Karpas-422 (cell line): Measurements from ENCODE around the gene NR6A1. TPM values are rescaled to one million over a fixed set of nuclear protein-coding genes. Genes with fewer than 3 reads are reported as not detected.

Experiments used
- DNase-seq: peaks from one replicate; pipeline ENCODE4 v3.0.0-alpha.2; 2015
- H2AFZ ChIP-seq: fragments of 200-600 bp; sonication (generic); 2 replicates; pipeline ENCODE4 v1.6.1; 2014; ENCODE audit warnings: antibody characterized with exemption, low read length, mixed read lengths
- H3K27ac ChIP-seq: fragments of 200-600 bp; sonication (generic); 2 replicates; pipeline ENCODE4 v1.5.1; 2014; ENCODE audit warnings: mild to moderate bottlenecking, low read length, moderate library complexity
- H3K27me3 ChIP-seq: fragments of 200-600 bp; sonication (generic); 2 replicates; pipeline ENCODE4 v1.6.1; 2014; ENCODE audit warnings: low read length, mixed read lengths
- H3K36me3 ChIP-seq: fragments of 200-600 bp; sonication (generic); 2 replicates; pipeline ENCODE4 v1.6.1; 2014; ENCODE audit warnings: low read length, mixed read lengths; ENCODE audit not compliant: insufficient read depth
- H3K4me1 ChIP-seq: fragments of 200-600 bp; sonication (generic); 2 replicates; pipeline ENCODE4 v1.6.1; 2014; ENCODE audit warnings: mild to moderate bottlenecking, low read length, mixed read lengths
- H3K4me2 ChIP-seq: fragments of 200-600 bp; sonication (generic); 2 replicates; pipeline ENCODE4 v1.6.1; 2014; ENCODE audit warnings: low read length, low read depth, mild to moderate bottlenecking; ENCODE audit not compliant: poor library complexity, severe bottlenecking
- H3K4me3 ChIP-seq: fragments of 200-600 bp; sonication (generic); 2 replicates; pipeline ENCODE4 v1.5.1; 2014; ENCODE audit warnings: mild to moderate bottlenecking, antibody characterized with exemption, low read length, mixed read lengths
- H3K79me2 ChIP-seq: fragments of 200-600 bp; sonication (generic); 2 replicates; pipeline ENCODE4 v1.6.1; 2014; ENCODE audit warnings: mild to moderate bottlenecking, low read length, mixed read lengths
- H3K9ac ChIP-seq: fragments of 200-600 bp; sonication (generic); 2 replicates; pipeline ENCODE4 v1.6.0; 2014; ENCODE audit warnings: low read length
- H3K9me2 ChIP-seq: fragments of 200-600 bp; sonication (generic), shearing (Covaris generic); replicated peaks from 2 replicates; pipeline ENCODE4 v1.6.0; 2014; ENCODE audit warnings: mild to moderate bottlenecking, low read length, moderate library complexity; ENCODE audit not compliant: insufficient read depth
- H3K9me3 ChIP-seq: fragments of 300-700, 200-600 bp; sonication (generic); 2 replicates; pipeline ENCODE4 v1.6.1; 2014; ENCODE audit warnings: low read length, mixed read lengths
- H4K20me1 ChIP-seq: fragments of 200-600 bp; sonication (generic); 2 replicates; pipeline ENCODE4 v1.6.1; 2014; ENCODE audit warnings: mild to moderate bottlenecking, antibody characterized with exemption, low read length, low read depth; ENCODE audit not compliant: insufficient read depth
- total RNA-seq: library from RNA; depleted of rRNA; stranded (reverse); fragments of >200 nt; shearing (Covaris generic); gene quantifications from 2 replicates; pipeline ENCODE4 v1.2.3, GENCODE V29; 2014; ENCODE audit warnings: low replicate concordance

The NR6A1 gene
- total RNA-seq, 1 experiment from 2014 or later, result 3.1 TPM

GRCh38 chr9:124716808-124717207, 54.3 kb downstream of the NR6A1 start:
- no peak overlapping the region for H3K9ac ChIP-seq
- H4K20me1 ChIP-seq, result 0 out of 2 replicates have a peak, but pooled peaks cover 8% of the 10 kb centered on the region
- H3K9me2 ChIP-seq, result no peaks in the 10 kb centered on the region
- no peak overlapping the region for H2AFZ ChIP-seq
- no peaks in the 10 kb centered on the region for H3K4me1 ChIP-seq
- H3K4me3 ChIP-seq, result no peak overlapping the region
- H3K27ac ChIP-seq, result no peak overlapping the region
- no peak for DNase-seq
- H3K4me2 ChIP-seq, result no peak overlapping the region
- no peaks in the 10 kb centered on the region for H3K36me3 ChIP-seq
- no peaks in the 10 kb centered on the region for H3K9me3 ChIP-seq
- no peaks in the 10 kb centered on the region for H3K79me2 ChIP-seq
- H3K27me3 ChIP-seq, result no peaks in the 10 kb centered on the region

GRCh38 chr9:124710766-124711165, 60.3 kb downstream of the NR6A1 start:
- Histone ChIP-seq H3K27me3 (no peaks in the 10 kb centered on the region), H3K4me1 (no peaks in the 10 kb centered on the region), H3K9ac (no peak overlapping the region), H3K36me3 (no peaks in the 10 kb centered on the region), H3K4me3 (no peak overlapping the region), H3K9me2 (no peaks in the 10 kb centered on the region), H3K9me3 (no peaks in the 10 kb centered on the region), H3K27ac (no peak overlapping the region), H3K79me2 (no peaks in the 10 kb centered on the region), H2AFZ (no peak overlapping the region), H3K4me2 (no peak overlapping the region), H4K20me1 (peaks cover 20% of the 10 kb centered on the region)
- no peak for DNase-seq

GRCh38 chr9:124709292-124709690, 61.8 kb downstream of the NR6A1 start:
- H3K9ac ChIP-seq, result no peak overlapping the region
- no peaks in the 10 kb centered on the region for H3K36me3 ChIP-seq

GRCh38 chr9:124708633-124709291, 62.3 kb downstream of the NR6A1 start:
- Histone ChIP-seq H2AFZ (no peak overlapping the region), H3K9me3 (no peaks in the 10 kb centered on the region), H3K27ac (no peak overlapping the region), H4K20me1 (peaks cover 20% of the 10 kb centered on the region), H3K4me2 (no peak overlapping the region), H3K79me2 (no peaks in the 10 kb centered on the region), H3K4me1 (no peaks in the 10 kb centered on the region), H3K9me2 (no peaks in the 10 kb centered on the region), H3K4me3 (no peak overlapping the region), H3K27me3 (no peaks in the 10 kb centered on the region), H3K9ac (no peak overlapping the region), H3K36me3 (no peaks in the 10 kb centered on the region)
- no peak for DNase-seq

More at GRCh38 chr9:124709292-124709690, 61.8 kb downstream of the NR6A1 start:
- no peak overlapping the region for H3K4me2 ChIP-seq
- no peaks in the 10 kb centered on the region for H3K79me2 ChIP-seq
- no peaks in the 10 kb centered on the region for H3K27me3 ChIP-seq
- H3K4me1 ChIP-seq, result no peaks in the 10 kb centered on the region
- DNase-seq, result no peak
- H2AFZ ChIP-seq, result no peak overlapping the region
- H4K20me1 ChIP-seq, result peaks cover 20% of the 10 kb centered on the region
- no peaks in the 10 kb centered on the region for H3K9me3 ChIP-seq
- no peak overlapping the region for H3K4me3 ChIP-seq
- no peak overlapping the region for H3K27ac ChIP-seq
- H3K9me2 ChIP-seq, result no peaks in the 10 kb centered on the region

GRCh38 chr9:124708074-124708473, 63.0 kb downstream of the NR6A1 start:
- Histone ChIP-seq H3K9me2 (no peaks in the 10 kb centered on the region), H4K20me1 (peaks cover 17% of the 10 kb centered on the region)

DNA sequence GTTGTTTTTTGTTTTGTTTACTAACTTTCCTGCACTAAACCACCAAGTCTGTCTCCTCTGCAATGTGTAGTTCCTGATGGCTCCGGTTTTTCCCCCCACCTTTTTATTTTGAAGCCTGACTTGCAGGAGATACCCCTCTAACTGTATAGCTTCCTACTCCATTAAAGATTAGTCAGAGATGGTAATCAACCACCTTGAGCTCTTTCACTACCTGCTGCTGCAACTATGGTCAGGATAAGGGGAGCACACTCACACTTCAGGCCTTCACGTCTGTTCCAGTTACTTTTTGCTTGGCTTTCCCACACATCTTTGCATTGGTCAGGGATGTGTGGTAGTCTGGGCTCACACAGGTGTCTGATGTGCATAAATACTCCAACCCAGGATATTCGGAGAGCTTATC, 63.4 kb downstream of the NR6A1 start:
- H3K4me1 ChIP-seq, result no peaks in the 10 kb centered on the region
- no peak overlapping the region for H3K4me3 ChIP-seq
- no peaks in the 10 kb centered on the region for H3K27me3 ChIP-seq
- no peak overlapping the region for H3K4me2 ChIP-seq
- no peaks in the 10 kb centered on the region for H3K36me3 ChIP-seq
- H4K20me1 ChIP-seq, result peaks cover 17% of the 10 kb centered on the region
- no peaks in the 10 kb centered on the region for H3K79me2 ChIP-seq
- H3K27ac ChIP-seq, result no peak overlapping the region
- no peak for DNase-seq
- H3K9ac ChIP-seq, result no peak overlapping the region
- H3K9me2 ChIP-seq, result no peaks in the 10 kb centered on the region
- H3K9me3 ChIP-seq, result no peaks in the 10 kb centered on the region
- H2AFZ ChIP-seq, result no peak overlapping the region

More at GRCh38 chr9:124708074-124708473, 63.0 kb downstream of the NR6A1 start:
- H3K4me3 ChIP-seq, result no peak overlapping the region
- no peaks in the 10 kb centered on the region for H3K27me3 ChIP-seq
- no peaks in the 10 kb centered on the region for H3K9me3 ChIP-seq
- H3K4me2 ChIP-seq, result no peak overlapping the region
- DNase-seq, result no peak
- no peaks in the 10 kb centered on the region for H3K36me3 ChIP-seq
- no peak overlapping the region for H3K9ac ChIP-seq
- no peak overlapping the region for H3K27ac ChIP-seq
- H3K4me1 ChIP-seq, result no peaks in the 10 kb centered on the region
- no peaks in the 10 kb centered on the region for H3K79me2 ChIP-seq
- H2AFZ ChIP-seq, result no peak overlapping the region

DNA sequence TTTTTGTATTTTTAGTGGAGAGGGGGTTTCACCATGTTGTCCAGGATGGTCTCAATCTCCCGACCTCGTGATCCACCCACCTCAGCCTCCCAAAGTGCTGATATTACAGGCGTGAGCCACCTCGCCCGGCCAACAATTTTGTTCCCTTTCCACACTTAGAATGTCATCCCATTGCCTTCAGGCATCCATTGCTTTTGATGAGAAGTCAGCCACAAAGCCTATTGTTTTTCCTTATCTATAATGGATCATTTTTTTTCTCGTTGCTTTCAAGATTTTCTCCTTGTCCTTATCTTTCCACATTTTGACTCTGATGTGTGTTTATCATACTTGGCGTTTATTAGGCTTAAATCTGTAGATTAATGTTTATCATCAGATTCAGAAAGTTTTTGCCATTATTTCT, 64.4 kb downstream of the NR6A1 start:
- Histone ChIP-seq H3K9me2 (no peaks in the 10 kb centered on the region), H3K4me2 (no peak overlapping the region), H3K79me2 (no peaks in the 10 kb centered on the region), H2AFZ (no peak overlapping the region), H4K20me1 (peaks cover 15% of the 10 kb centered on the region), H3K4me1 (no peaks in the 10 kb centered on the region), H3K4me3 (no peak overlapping the region), H3K9ac (no peak overlapping the region), H3K27me3 (no peaks in the 10 kb centered on the region), H3K27ac (no peak overlapping the region), H3K9me3 (no peaks in the 10 kb centered on the region), H3K36me3 (no peaks in the 10 kb centered on the region)
- DNase-seq, result no peak

- no peak overlapping the region for H3K4me2 ChIP-seq
- H3K27me3 ChIP-seq, result no peaks in the 10 kb centered on the region
- DNase-seq, result no peak
- no peak overlapping the region for H3K4me3 ChIP-seq
- H2AFZ ChIP-seq, result no peak overlapping the region
- no peak overlapping the region for H3K27ac ChIP-seq
- no peaks in the 10 kb centered on the region for H3K9me3 ChIP-seq
- H3K4me1 ChIP-seq, result no peaks in the 10 kb centered on the region
- no peak overlapping the region for H3K9ac ChIP-seq
- H3K9me2 ChIP-seq, result no peaks in the 10 kb centered on the region
- H4K20me1 ChIP-seq, result 0 out of 2 replicates have a peak, but pooled peaks cover 1% of the 10 kb centered on the region
- H3K36me3 ChIP-seq, result no peaks in the 10 kb centered on the region
- no peaks in the 10 kb centered on the region for H3K79me2 ChIP-seq
Measured at GRCh38 chr9:124699575-124699974, 71.5 kb downstream of the NR6A1 start.
